Colon (tissue), 2 donors: ENCODE measurements around the gene XKR7.

Experiments used
- FAIRE-seq: peaks from 2 replicates; lab custom pipeline; 2012; peaks lifted over from hg19 to GRCh38; lab: Jason Lieb, UNC
- donor health status: control.
- donor health status: control.

The XKR7 gene

DNA sequence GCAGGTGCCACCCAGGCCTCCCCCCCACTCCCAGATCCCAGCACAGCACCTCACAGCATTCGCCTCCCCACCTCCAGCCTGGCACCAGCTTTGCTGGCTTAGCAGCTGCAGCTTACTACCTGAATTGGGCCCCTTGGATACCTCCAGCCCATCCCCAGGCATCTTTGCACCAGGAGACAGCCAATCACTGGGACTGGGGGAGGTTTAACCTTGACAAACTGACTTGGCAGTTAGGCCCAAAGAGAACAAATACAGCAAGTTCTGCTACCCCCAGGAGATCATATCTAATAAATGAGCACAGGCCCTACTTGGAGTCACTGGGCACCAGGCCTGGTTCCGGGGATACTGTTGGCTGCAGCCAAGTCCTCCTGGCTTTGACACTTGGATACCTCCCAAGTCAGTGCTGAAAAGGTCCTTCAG, 24.9 kb upstream of the XKR7 start:
- no peak for FAIRE-seq

DNA sequence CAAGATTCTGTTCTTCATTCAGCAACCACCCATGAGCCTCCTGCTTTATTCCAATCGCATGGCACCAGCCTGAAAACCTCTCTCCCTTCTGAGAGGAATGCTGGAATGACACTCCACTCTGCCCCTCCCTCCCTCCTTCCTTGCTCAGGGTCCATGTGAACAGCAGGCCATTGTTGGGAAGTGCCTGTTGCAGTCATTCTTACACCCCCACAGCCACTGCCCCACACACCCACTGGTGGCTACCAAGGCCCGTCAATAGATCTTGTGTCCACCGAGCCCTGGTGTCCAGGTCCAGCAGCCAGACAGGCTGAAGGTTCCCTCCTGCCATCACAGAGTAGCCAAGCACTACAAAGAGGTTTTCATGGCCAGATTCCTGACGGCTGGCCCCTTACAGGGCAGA, 22.6 kb upstream of the XKR7 start:
- no peak for FAIRE-seq

DNA sequence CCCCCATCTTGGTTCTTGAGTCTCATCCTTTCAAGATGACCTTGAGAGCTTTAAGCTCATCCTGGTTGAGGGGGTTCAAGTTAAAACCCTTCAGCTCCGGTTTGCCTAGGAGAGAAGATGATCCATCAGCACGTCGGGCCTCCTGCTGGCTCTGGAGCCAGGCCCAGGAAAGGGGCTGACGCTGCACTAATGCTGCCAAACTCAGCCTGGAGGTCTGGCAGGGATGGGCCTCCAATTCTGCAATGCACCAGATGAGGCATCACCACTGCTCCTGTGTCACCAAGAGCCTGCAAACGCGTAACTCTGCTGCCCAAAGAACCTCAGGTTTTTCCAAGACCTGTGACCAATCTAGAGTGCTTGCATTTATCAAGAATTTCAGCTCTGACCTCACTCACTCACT, 22.2 kb upstream of the XKR7 start:
- FAIRE-seq = no peak

DNA sequence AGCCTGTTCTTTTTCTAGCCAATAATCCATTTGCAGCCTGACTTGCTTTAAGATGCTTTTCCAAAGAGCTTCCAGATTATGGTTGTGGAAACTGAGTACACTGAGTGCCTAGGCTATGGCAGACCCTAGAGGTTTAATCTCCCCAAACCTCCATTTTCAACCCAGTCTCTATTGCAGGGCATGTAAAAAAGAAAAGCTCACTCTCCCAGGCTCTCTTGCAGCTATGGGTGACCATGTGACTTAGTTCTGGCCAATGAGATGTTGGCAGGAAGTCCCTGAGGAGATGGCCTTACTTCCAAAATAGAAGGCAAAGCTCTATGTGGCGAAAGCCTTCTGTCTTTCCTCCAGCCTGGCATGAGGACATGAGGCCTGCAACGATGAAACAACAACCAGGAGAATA, 19.9 kb upstream of the XKR7 start:
- FAIRE-seq = no peak

DNA sequence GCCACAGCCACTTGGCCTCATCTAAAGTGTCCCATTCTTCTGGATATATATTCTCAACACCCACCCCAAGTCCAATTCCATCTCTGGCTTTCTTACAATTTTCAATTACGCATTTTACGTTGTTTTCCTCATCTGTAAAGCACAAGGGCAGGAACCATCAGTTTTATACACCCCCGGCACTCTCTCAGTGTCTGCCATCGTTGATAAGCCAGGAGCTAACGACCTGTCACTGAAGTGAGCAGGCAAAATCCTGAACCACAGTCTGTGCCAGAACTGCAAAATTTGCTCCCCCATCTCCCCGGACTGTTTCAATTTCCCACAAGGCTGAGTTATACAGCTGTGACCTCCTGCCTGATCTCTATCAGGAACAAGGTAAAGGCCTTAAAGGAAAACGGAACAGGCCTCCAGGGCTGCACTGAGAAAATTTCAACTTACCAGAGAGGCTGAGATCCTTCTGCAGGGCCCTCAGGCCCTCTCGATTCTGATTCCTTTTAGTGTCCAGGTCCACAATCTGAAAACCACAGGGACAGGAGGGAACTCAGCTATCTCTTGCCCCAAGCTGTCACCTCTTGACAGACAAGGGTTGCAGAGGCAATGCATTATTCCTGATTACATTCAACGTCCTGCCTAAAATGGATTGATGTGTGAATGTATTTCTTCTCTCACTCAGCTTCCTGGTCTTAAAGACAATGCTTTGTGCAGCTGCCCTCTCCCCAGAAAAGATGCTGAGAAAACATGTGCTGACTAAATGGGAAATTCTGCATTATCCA, 17.9 kb upstream of the XKR7 start:
- FAIRE-seq = no peak

DNA sequence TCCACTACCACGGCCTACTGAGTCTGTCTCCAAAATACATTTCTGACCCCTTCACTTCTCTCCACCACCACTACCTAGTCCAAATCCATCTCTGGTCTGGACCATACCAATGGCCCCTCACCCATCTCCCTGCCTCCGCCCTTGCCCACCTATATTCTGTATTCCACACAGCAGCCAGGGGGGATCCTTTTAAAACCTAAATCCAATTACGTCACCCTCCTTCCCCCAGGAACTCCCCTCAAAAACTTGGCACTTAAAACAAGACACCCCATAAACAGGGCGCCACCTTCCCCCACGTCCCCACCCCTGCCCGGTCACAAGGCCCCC, 16.8 kb upstream of the XKR7 start:
- no peak for FAIRE-seq

DNA sequence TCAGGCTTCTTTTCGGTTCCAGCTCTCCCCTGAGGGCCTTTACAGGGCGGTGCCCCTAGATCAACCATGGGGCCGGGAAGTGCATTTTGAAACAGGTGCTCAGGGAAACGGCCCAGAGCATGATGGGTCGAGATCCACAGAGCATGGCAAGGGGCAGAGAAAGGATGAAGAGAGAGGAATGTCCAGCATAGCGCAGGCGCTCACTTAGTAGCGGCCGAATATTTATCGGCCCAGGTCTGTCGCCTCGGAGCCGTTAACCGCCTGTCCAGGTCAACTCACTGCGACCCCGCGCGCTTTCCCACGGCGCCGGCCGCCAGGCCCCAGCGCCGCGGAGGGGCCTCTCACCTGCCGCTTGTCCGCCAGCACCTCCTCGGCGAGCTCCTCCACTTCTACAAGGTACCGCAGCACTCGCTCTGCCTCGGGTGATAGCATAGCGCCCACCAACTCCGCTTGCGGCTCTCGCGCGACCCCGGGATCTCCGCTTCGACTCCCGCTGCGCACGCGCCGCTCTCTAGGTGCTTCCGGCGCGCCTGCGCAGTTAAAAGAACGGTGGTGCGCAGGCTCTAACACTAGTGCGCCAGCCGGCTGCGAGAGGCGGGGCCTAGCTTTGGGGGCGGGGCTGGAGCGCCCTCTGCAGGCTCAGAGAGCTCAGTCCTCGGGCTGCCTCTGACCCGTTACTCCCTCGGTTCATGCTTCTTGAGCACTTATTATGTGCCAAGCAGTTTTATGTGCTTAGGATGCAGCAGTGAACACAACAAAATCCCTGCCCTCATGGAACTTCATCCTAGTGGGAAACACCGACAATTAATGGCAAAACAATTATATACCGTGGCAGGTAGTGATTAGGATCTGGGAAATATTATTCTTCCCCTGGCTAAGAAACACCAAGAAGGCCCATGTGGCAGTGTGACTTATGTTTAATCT, 16.2 kb upstream of the XKR7 start, which contains the start of gene PDRG1:
PDRG1 (minus strand) TSS at position 517 of the 924 bp plus-strand sequence; CDS start at position 432, 85 bp downstream.
- no peak for FAIRE-seq

DNA sequence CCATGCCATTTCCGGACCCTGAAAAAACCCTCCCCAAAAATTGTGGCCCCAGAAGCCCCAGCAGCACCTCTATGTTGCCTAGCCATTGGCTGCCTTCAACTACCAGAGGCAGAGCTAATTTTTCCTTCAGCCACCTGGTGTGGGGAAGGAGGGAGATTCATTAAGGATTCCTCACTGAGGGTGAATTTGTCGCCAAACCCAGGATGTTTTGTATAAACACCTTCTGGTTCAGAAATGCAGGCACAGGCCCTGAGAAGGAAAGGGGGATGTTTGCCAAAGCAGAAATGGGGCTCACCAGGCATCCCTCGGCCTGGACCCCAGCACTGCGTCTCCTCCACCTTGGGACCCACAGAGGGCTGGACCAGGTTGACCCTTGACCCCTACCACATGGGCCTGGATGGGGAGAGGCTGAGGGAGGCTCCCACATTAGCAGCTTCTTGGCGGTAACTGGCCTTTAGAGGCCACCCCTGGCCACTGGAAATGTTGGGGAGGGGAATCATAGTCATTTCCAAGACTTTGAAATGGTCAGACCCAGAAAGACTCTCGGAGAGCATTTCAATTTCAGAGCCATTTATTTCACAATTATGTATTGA, 14.3 kb upstream of the XKR7 start:
- FAIRE-seq = no peak

DNA sequence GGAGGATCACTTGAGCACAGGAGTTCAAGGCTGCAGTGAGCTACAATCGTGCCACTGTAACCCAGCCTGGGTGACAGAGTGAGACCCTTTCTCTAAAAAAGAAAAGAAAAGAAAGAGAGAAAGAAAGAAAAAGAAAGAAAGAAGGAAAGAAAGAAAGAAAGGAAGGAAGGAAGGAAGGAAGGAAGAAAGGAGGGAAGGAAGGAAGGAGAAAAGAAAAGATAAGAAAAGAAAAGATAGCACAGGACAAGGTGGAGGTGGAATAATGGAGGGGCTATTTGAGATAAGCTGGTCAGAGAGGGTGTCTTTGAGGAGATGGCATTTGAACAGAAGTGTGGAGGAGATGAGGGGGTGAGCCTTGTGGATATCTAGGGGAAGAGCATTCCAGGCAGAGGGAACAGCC, 13.5 kb upstream of the XKR7 start:
- FAIRE-seq = no peak

DNA sequence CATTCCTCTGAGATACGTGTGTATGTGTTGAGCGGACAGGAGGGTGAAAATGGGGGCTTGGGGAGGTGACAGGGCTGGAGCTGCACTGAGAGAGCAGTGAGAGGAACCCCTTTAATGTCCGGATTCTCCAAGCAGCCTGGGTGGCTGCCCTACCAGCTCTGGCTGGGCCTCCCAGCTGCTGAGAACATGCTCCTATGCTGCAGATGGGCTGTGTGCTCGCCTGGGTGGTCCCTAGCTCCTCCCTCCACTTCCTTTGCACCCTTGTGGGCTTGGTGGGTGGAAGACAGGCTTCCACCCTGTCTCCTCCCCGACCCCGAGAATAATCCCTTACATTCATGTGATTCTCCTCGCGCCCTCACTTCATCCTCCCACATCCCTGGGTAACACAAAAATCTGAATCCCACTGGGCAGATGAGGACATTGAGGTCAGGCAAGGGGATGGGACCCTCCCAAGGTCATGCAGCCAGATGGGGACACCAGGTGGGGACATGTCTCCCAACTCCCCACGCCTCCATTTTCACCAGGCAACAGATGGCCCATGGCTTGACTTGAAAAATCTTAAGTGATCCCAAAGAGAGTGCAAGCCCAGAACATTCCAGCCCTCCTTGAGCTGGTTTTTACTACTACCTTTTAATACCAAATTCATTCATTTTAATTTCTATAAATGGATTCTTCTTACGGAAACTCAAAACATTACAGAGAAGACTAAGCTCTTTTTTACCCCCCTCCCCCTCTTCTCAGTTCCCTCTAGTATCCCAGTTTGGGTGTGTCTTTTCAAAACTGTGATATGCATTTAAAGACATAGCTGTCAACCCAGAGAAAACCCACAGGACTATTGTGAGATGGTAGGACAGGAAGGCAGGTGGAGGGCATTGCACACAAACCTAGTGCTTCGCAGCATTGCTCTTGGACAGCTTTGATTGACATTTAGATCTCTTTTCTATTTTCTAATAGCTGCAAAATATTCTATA, 11.1 kb upstream of the XKR7 start:
- FAIRE-seq = no peak

DNA sequence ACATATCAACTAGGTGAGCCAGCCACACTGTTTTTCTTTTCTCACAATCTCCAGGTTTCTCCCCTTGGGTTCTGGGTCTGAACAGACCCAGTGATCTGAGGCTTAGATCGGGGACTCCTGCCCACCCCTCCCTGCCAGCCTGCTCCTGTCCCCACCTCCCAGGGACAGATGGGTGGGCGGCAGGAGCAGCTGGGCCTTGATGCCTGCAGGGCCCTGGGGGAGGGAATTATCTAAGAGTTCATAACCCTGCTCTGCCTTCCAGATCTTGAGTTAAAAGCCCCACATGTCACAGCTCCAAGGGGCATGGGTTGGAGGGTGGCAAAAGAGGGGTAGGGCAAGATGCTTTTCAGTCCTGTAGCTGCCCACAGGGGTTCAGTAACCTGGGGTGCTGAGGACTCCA, 5.2 kb upstream of the XKR7 start:
- no peak for FAIRE-seq

DNA sequence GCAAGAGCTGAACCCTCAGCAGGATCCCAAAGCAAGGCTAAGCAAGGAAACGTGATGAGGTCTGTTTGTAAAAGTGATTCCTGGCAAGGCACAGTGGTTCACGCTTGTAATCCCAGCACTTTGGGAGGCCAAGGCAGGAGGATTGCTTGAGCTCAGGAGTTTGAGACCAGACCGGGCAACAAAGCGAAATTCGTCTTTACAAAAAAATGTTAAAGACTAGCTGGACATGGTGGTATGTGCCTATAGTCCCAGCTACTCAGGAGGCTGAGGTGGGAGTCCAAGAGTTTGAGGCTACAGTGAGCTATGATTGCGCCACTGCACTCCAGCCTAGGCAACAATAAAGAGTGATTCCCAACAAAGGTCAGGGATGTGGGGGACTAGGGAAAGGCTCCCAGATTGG, 4.1 kb upstream of the XKR7 start:
- no peak for FAIRE-seq

DNA sequence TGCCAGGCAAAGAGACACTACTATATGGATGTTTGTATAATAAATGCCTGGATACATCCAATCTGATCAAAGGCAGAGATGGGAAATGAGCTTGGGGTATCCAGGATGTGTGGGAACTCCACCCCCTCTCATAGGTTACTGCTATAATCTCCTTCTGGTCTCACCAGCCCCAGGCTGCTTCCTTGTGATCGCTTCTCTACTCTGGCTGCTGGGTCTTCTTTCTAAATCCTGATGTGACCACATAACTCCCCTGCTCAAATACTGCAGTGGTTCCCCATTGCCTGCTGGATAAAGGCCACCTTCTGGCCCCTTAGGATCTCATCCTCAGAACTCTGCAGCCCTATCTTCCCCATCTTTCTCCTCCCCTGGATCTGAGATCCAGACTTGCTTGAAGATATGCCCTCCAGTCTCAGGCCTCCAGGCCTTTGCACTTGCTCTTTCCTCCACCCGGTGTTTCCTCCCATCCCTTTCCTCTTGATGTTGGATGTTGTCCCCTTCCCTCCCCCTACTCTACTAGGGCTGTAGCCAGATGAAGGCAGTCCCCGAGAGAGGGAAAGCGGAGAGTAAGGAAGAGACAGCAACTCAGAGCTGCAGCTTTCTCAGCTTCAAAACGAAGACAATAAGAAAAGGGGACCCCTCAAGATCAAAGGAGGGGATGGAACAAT, 828 bp upstream of the XKR7 start:
- no peak for FAIRE-seq

DNA sequence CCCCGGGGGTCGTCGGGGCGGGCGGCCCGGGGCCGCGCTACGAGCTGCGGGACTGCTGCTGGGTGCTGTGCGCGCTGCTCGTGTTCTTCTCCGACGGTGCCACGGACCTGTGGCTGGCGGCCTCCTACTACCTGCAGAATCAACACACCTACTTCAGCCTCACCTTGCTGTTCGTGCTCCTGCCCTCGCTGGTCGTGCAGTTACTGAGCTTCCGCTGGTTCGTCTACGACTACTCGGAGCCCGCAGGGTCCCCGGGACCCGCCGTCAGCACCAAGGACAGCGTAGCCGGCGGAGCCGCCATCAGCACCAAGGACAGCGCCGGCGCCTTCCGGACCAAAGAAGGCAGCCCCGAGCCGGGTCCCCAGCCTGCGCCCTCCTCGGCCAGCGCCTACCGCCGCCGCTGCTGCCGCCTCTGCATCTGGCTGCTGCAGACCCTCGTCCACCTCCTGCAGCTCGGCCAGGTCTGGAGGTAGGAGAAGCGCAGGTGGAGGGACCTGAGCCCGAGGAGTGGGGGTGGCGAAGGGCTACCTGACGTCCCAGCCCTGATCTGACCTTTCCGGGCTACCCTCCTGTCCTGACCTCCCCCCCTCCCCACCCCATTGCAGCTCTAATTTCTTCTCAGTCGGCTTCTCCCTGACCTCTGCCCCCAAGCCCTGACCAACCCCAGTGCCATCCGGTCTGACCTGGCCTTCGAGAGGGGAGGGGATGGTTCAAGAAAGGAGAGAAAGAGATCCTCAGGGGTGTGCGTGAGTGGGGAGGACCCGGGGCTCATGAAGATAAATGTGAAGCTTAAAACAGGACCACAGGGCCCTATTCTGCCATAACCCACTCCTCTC, 558 bp downstream of the XKR7 start:
- no peak for FAIRE-seq

DNA sequence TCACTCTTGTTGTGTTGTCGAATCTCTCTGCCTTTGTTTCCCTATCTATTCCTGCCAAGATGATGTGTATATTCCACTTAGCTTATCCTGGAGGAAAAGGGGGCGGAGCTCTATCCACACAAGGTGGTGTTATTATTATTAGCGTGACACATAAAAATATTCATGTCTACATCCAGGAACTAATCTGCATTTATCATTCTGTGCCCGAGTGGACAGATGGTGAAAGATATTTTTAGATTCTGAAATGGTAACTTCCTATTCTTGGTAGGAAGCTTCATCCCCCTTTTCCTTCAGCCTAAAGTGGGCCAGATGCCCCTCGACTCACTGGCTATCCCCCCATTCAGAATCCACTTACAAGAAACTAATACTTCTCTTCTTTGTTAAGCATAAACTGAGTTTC, 2.0 kb downstream of the XKR7 start:
- FAIRE-seq = no peak

DNA sequence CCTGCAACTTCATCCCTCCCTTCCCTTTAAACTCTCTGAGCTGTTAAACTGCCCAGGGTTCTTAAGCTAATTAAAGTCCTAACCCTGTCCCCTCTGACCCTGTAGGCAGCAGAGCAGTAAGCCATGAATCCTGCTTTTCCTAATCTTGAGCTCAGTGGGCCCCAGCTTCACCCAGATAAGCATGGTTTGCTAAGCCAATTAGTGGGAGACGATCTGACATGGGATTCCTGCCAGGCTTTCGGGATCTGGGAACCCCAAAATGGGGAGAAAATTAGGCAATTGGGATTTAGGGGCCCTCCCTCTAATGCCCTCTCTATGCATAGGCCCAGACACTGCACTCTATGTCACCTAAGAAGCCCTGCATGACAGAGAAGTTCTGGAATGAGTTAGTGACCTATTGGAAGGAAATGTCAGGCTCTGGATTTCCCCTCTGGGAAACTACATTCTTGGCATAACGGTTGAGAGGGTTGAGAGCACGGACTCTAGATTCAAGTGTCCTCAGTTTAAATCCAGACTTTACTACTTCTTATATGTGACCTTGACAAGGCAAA, 4.6 kb downstream of the XKR7 start:
- no peak for FAIRE-seq

DNA sequence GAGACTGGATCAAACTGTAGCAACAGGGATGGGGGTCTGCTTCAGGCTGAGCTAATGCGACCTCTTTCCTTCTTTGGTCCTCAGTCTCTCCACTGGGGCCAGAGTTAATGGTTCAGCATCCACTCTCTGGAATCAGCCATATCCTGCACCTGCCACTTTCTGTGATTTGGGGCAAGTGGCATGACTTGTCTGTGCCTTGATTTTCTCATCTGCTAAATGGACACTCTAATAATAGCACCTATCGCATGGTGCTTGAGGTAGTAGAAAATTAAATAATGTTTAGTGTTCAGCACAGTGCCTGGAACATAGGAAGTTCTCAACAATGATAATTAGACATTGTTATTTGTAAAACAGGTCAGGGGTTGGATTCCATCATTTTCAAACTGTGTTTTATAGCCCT, 6.3 kb downstream of the XKR7 start:
- no peak for FAIRE-seq

DNA sequence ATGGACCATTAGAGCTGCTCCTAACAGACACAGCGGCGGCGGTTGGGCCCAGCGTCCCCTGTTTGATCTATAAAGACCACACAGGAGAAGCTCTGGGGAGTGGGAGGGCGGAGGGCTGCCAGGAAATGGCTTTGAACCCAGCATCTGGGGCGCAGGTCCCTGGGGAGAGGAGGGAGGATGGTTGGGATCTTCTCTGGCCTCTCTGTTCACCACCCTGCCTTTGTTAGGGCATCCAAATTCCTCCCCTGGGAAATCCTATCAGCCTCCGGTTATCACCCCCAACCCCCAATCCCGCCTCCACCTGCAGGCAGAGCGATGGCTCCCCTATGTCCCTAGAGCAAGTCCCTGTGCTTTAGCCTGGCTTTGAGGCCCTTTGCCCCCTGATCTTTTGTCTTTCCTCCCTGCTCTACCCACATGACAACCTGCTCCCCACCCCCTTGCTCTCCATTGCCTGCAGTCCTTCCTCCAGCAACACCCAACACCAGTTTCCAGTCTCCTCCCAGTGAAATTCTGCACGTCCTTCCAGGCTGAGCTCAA, 7.1 kb downstream of the XKR7 start:
- FAIRE-seq = no peak

DNA sequence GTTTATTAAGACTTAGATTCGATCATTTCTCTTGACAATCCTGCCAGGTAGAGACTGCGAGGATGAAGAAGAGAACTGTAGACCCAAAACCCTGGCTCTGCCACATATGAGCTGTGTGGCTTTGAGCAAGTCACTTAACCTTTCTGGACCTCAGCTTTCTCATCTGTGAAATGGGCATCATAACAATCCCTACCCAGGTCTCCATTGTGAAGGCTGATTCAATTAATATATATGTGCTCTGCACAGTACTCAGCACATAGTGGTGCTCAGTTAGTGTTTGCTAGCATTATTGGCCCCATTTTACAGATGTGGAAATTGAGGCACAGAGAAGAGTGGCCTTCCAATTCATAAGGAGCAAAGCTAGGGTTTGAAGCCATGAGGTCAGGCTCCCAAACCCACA, 7.9 kb downstream of the XKR7 start:
- no peak for FAIRE-seq

DNA sequence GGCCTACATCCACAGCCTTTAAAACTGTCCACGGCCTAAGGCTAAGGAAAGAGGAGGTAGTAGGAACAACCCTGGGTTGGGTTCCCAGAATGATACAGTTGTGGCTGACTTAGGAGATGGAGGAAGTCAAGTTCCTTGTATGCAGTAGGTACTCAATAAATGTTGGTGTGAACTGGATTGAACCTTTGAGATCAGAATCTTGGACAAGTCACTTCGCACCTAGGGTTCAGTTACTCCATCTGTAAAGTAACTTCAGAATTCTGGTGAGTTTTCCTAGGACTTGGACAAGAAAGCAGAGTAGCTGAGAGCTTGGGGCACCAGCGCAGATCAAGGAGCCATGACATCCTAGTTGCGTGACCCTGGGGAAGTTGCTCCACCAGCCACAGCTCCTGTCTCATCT, 9.1 kb downstream of the XKR7 start:
- no peak for FAIRE-seq
